Keratinocyte (primary cell): ENCODE data around the gene SLC19A1.

Experiments
- CTCF ChIP-seq, 3 experiments: IDR thresholded peaks in 1 of 3; conservative IDR thresholded peaks in 1 of 3; optimal IDR thresholded peaks in 1 of 3; 2 replicates in 2 of 3; 3 replicates in 1 of 3; pipeline versions ENCODE3 to v1.5.1; 2011; ENCODE audit warnings: low read length in 3 of 3, mild to moderate bottlenecking in 3 of 3, moderate library complexity in 2 of 3, control low read depth in 1 of 3, inconsistent platforms in 1 of 3; ENCODE audit not compliant: insufficient read depth in 2 of 3; ENCODE audit errors: extremely low read depth in 1 of 3
- EZH2 ChIP-seq: IDR thresholded peaks from one replicate; pipeline ENCODE4 v1.6.1; 2012; ENCODE audit warnings: inconsistent platforms, mild to moderate bottlenecking, low read length, moderate library complexity

DNA sequence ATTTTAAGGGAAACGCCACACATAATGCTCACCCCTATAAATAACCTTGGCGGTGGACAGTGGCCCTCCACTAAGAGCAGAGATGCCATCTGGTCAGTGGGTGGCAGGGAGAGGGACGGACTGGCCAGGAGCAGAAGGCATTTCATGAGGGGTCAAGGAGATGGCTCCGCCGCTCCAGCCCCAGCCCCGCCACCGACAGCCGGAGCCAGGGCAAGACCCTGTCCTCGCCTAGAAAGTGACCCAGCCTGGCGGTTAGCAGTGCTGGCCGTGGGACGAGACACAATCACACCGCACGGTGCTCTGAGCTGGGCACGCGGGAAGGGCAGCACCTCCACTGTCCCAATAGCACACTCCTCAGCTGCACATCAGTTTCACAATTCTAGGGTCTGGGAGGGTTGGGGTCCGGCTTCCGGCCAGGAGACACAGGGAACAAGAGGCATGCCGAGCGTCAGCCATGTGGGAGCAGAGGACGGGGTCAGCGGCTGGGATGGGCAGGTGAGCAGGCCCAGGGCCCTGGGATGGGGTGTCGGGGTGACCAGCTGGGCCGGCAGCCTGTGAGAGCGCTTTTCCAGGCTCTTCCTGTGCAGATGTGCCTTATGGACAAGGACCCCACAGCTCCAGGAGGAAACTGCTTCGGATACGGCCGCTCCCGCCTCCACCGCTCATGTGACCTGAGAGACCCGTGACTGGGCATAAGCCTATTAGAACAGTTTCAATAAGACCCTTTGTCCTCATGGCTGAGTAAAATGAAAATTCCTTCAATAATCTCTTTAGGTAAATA, 5.7 kb downstream of the SLC19A1 start:
- TF ChIP-seq EZH2 (no peak), CTCF (optimal IDR thresholded peaks at IDR 0.05 in 1 of 3, IDR thresholded peaks at IDR 0.05 in 1 of 3, conservative IDR thresholded peaks at IDR 0.05 in 1 of 3; ENCODE audit: extremely low read depth in 1 of 3, insufficient read depth in 2 of 3, low read length in 3 of 3) (no peak)
